B cell (primary cell): Measurements from ENCODE around the gene ZNF75A.

Experiments
- EZH2 ChIP-seq: IDR thresholded peaks from 2 replicates; pipeline ENCODE4 v1.6.1; 2012; ENCODE audit warnings: borderline replicate concordance, low read depth, mild to moderate bottlenecking, moderate library complexity, low read length; ENCODE audit not compliant: insufficient read depth, poor library complexity, severe bottlenecking
- TF ChIP-seq, protein P1 (sequence below): fragments of 200-600 bp; IDR thresholded peaks from one replicate; pipeline ENCODE4 v1.8.0; 2022; ENCODE audit warnings: antibody characterized with exemption, mild to moderate bottlenecking

DNA sequence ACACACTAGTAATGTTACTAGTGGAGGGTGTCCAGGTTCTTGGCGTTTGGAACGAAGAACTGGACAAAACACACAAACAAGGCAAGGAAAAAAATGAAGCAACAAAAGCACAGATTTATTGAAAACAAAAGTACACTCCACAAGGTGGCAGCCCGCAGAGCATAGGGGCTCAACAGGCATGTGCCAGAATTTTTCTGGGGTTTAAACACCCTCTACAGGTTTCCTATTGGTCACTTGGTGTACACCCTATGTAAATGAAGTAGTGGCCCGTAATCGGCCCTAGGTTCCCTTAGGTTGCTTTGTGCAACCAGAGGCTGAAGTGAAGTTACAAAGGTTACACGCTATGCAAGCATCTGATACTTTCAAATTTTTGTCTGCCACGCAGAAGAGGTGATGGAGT, 58.5 kb downstream of the ZNF75A start:
- TF ChIP-seq, protein P1, sequence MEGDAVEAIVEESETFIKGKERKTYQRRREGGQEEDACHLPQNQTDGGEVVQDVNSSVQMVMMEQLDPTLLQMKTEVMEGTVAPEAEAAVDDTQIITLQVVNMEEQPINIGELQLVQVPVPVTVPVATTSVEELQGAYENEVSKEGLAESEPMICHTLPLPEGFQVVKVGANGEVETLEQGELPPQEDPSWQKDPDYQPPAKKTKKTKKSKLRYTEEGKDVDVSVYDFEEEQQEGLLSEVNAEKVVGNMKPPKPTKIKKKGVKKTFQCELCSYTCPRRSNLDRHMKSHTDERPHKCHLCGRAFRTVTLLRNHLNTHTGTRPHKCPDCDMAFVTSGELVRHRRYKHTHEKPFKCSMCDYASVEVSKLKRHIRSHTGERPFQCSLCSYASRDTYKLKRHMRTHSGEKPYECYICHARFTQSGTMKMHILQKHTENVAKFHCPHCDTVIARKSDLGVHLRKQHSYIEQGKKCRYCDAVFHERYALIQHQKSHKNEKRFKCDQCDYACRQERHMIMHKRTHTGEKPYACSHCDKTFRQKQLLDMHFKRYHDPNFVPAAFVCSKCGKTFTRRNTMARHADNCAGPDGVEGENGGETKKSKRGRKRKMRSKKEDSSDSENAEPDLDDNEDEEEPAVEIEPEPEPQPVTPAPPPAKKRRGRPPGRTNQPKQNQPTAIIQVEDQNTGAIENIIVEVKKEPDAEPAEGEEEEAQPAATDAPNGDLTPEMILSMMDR, result no peak
- no peak for TF ChIP-seq EZH2
